Mucosa of descending colon (tissue), 3 donors: Measurements from ENCODE around the gene BAMBI. TPM values are rescaled to one million over a fixed set of nuclear protein-coding genes. Genes with fewer than 3 reads are reported as not detected.

Experiments used
- ATAC-seq: fragments of 200-7000 bp; cut with Tn5 transposase; one replicate; pipeline ENCODE4 v1.9.1; 2020; ENCODE audit warnings: mild to moderate bottlenecking, moderate library complexity
- DNase-seq, 3 donors: peaks; one replicate each; pipeline ENCODE4 v3.0.0-alpha.2; 2020
- H3K36me3 ChIP-seq: fragments of 200-600 bp; one replicate; pipeline ENCODE4 v1.8.0; 2021; ENCODE audit warnings: low read depth, mild to moderate bottlenecking
- H3K4me1 ChIP-seq: fragments of 200-600 bp; one replicate; pipeline ENCODE4 v1.8.0; 2021; ENCODE audit warnings: low read depth, mild to moderate bottlenecking
- H3K4me3 ChIP-seq: fragments of 200-600 bp; one replicate; pipeline ENCODE4 v1.8.0; 2021; ENCODE audit warnings: mild to moderate bottlenecking
- H3K9me3 ChIP-seq: fragments of 200-600 bp; one replicate; pipeline ENCODE4 v1.8.0; 2021; ENCODE audit warnings: mild to moderate bottlenecking
- CTCF ChIP-seq: fragments of 200-600 bp; IDR thresholded peaks from one replicate; pipeline ENCODE4 v1.8.0; 2022; ENCODE audit warnings: antibody characterized with exemption, mild to moderate bottlenecking
- intact Hi-C, 2 donors: fragments of 100-400 bp; cut with DNase I in 1 of 2; cut with micrococcal nuclease in 1 of 2; formaldehyde crosslinking; loops; one replicate each; pipeline versions ENCODE4 v1.11.0 to v1.11.1; 2022; cut with DNase I, micrococcal nuclease
- total RNA-seq, 3 donors: library from RNA; stranded (reverse); fragmentation: NEBNext Ultra II Directional in 2 of 3; extraction: Animal tissue kit (Norgen Biotek cat#: 25700) in 2 of 3; gene quantifications; one replicate each; pipeline versions ENCODE4 v1.2.1 to v1.2.4, GENCODE V29; 2021 to 2023
- donor health status: DM: no; HTN: no; CAD: no; lungs with moderate emphysema.
- donor health status: DM: no; HTN: no; CAD: no.
- donor health status: DM: no; HTN: yes; CAD: no.

BAMBI gene
- total RNA-seq, 3 donors from 2014 or later = 2.7 to 4.4 (median 4.2) TPM

- H3K4me1 ChIP-seq = no peaks in the 10 kb centered on the region
- no peak for ATAC-seq
- H3K4me3 ChIP-seq = no peak overlapping the region
- no peaks in the 10 kb centered on the region for H3K9me3 ChIP-seq
- DNase-seq = no peak
- no peak for TF ChIP-seq CTCF
- H3K36me3 ChIP-seq = no peaks in the 10 kb centered on the region
- intact Hi-C loops = no loop called here
These were observed 40.4 kb downstream of the BAMBI start for GRCh38 chr10:28717656-28718201.

- Histone ChIP-seq H3K36me3 (no peaks in the 10 kb centered on the region), H3K4me1 (no peaks in the 10 kb centered on the region), H3K4me3 (no peak overlapping the region), H3K9me3 (no peaks in the 10 kb centered on the region)
- DNase-seq = no peak
- no peak for TF ChIP-seq CTCF
- no peak for ATAC-seq
- intact Hi-C loops = no loop called here
These were observed 42.6 kb downstream of the BAMBI start for GRCh38 chr10:28719789-28720436.

GRCh38 chr10:28721318-28721951 lies 44.1 kb downstream of the BAMBI start:
- ATAC-seq (no peak), DNase-seq (no peak)
- Histone ChIP-seq H3K4me3 (no peak overlapping the region), H3K36me3 (no peaks in the 10 kb centered on the region), H3K9me3 (no peaks in the 10 kb centered on the region), H3K4me1 (no peaks in the 10 kb centered on the region)
- intact Hi-C loops = no loop called here
- TF ChIP-seq CTCF = no peak

- no peak for TF ChIP-seq CTCF
- Histone ChIP-seq H3K36me3 (no peaks in the 10 kb centered on the region), H3K4me3 (no peak overlapping the region), H3K4me1 (no peaks in the 10 kb centered on the region), H3K9me3 (no peaks in the 10 kb centered on the region)
- DNase-seq = peak in 2 of 3 donors; percentile 9 to 29
- intact Hi-C loops = no loop called here
- peak; percentile 25 for ATAC-seq
These were observed 44.9 kb downstream of the BAMBI start for GRCh38 chr10:28722065-28722803.

- no peaks in the 10 kb centered on the region for H3K36me3 ChIP-seq
- no peak for TF ChIP-seq CTCF
- no peak for DNase-seq
- no peak for ATAC-seq
- no peaks in the 10 kb centered on the region for H3K4me1 ChIP-seq
- intact Hi-C loops = no loop called here
- H3K9me3 ChIP-seq = no peaks in the 10 kb centered on the region
- H3K4me3 ChIP-seq = no peak overlapping the region
These were observed 51.0 kb downstream of the BAMBI start for GRCh38 chr10:28728366-28728765.
